ENCODE data around the gene ASIC1.

DNA sequence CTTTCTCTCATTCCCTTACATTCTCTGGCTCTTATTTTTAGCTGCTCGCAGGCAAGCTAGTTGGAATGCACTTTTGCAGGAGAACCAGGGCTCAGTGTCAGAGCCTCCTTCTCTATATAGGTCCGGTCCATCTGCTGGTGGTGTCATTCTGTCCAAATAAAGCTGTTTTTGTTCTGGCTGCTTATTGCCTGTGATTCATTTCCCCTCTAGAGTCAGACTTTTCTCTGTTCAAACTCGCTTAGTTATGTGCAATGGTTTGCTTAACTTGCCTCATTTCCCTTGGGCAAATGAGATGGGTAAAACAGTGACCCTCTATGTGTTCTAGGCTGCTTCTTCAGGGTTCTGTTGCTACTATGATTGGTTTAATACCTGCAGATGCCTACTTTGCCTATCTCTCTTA, 30.6 kb downstream of the ASIC1 start:
- TF ChIP-seq POLR2A (IDR thresholded peaks at IDR 0.05) (no peak), EP300 (IDR thresholded peaks at IDR 0.05; ENCODE audit: low read depth) (no peak)
- TF ChIP-seq, protein P1, sequence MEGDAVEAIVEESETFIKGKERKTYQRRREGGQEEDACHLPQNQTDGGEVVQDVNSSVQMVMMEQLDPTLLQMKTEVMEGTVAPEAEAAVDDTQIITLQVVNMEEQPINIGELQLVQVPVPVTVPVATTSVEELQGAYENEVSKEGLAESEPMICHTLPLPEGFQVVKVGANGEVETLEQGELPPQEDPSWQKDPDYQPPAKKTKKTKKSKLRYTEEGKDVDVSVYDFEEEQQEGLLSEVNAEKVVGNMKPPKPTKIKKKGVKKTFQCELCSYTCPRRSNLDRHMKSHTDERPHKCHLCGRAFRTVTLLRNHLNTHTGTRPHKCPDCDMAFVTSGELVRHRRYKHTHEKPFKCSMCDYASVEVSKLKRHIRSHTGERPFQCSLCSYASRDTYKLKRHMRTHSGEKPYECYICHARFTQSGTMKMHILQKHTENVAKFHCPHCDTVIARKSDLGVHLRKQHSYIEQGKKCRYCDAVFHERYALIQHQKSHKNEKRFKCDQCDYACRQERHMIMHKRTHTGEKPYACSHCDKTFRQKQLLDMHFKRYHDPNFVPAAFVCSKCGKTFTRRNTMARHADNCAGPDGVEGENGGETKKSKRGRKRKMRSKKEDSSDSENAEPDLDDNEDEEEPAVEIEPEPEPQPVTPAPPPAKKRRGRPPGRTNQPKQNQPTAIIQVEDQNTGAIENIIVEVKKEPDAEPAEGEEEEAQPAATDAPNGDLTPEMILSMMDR (IDR thresholded peaks at IDR 0.05): no peak
